GM12878 (cell line): ENCODE results near the gene ABCG4. TPM values are rescaled to one million over a fixed set of nuclear protein-coding genes. Genes with fewer than 3 reads are reported as not detected.

Experiments
- ATAC-seq: fragments of 200-7000 bp; cut with Tn5 transposase; 3 replicates; pipeline ENCODE4 v1.9.1; 2020; ENCODE audit warnings: mild to moderate bottlenecking, moderate library complexity
- BruUV-seq: library from RNA; stranded (reverse); fragments of 400-500 nt; replicated peaks from 2 replicates; lab custom pipeline; 2021; lab: Mats Ljungman, UMichigan
- CTCF ChIA-PET: fragments of 300-600 bp; sonication (Branson Sonifier 250); formaldehyde crosslinking; extraction: SDS; loops from one replicate; lab custom pipeline; 2021; ENCODE audit warnings: inconsistent platforms; lab: Yijun Ruan, JAX
- POLR2A ChIA-PET: fragments of 350-600 bp; formaldehyde crosslinking; extraction: SDS; loops from one replicate; lab custom pipeline; 2021; ENCODE audit warnings: inconsistent platforms; lab: Charles Lee
- RAD21 ChIA-PET: fragments of 300-600 bp; sonication (Branson Sonifier 250); formaldehyde crosslinking; loops from one replicate; lab custom pipeline; 2023; ENCODE audit warnings: antibody characterized with exemption; ENCODE audit not compliant: unreplicated experiment; lab: Charles Lee
- SMC1A ChIA-PET: fragments of 300-600 bp; sonication (Branson Sonifier 250); formaldehyde crosslinking; loops from one replicate; lab custom pipeline; 2023; ENCODE audit not compliant: unreplicated experiment, uncharacterized antibody; lab: Charles Lee
- DNase-seq: peaks from one replicate; pipeline ENCODE4 v3.0.0-alpha.2; 2011; ENCODE audit warnings: low read depth, low spot score
- FAIRE-seq: peaks from 3 replicates; lab custom pipeline; 2011; peaks lifted over from hg19 to GRCh38; lab: Jason Lieb, UNC
- H2AFZ ChIP-seq: 2 replicates; pipeline ENCODE4 v1.6.0; 2011; ENCODE audit warnings: low read depth, low read length, control low read depth; ENCODE audit not compliant: control insufficient read depth
- H3K27ac ChIP-seq: 2 replicates; pipeline ENCODE4 v1.5.1; 2011; ENCODE audit warnings: control low read depth; ENCODE audit not compliant: control insufficient read depth, insufficient read depth
- H3K27me3 ChIP-seq, 2 experiments: replicated peaks in 1 of 2; 2 replicates each; pipeline versions ENCODE4 v1.6.0 to v1.6.1; 2011; ENCODE audit warnings: low read length in 1 of 2; ENCODE audit not compliant: control insufficient read depth in 2 of 2, insufficient read depth in 2 of 2
- H3K36me3 ChIP-seq, 2 experiments: 2 replicates each; pipeline ENCODE4 v1.5.1; 2011; ENCODE audit warnings: low read length in 1 of 2; ENCODE audit not compliant: control insufficient read depth in 2 of 2, insufficient read depth in 2 of 2
- H3K4me1 ChIP-seq: 2 replicates; pipeline ENCODE4 v1.6.1; 2011; ENCODE audit warnings: mild to moderate bottlenecking, low read length, moderate library complexity, mixed read lengths; ENCODE audit not compliant: control insufficient read depth, insufficient read depth
- H3K4me2 ChIP-seq: 2 replicates; pipeline ENCODE4 v1.6.0; 2011; ENCODE audit warnings: control low read depth; ENCODE audit not compliant: control insufficient read depth, insufficient read depth
- H3K4me3 ChIP-seq: fragments of 200-600 bp; sonication (generic); 2 replicates; pipeline ENCODE4 v1.5.1; 2016
- H3K79me2 ChIP-seq: 2 replicates; pipeline ENCODE4 v1.6.0; 2011; ENCODE audit warnings: low read length; ENCODE audit not compliant: control insufficient read depth, insufficient read depth
- H3K9ac ChIP-seq: 2 replicates; pipeline ENCODE4 v1.8.0; 2011; ENCODE audit warnings: low read length, control low read depth, mixed read lengths; ENCODE audit not compliant: control insufficient read depth, insufficient read depth
- H3K9me3 ChIP-seq: replicated peaks from 3 replicates; pipeline ENCODE4 v1.5.1; 2011; ENCODE audit warnings: mild to moderate bottlenecking, low read length; ENCODE audit not compliant: control insufficient read depth, insufficient read depth
- H4K20me1 ChIP-seq: 2 replicates; pipeline ENCODE4 v1.6.0; 2011; ENCODE audit not compliant: control insufficient read depth, insufficient read depth
- ATF7 ChIP-seq: fragments of 450-650 bp; IDR thresholded peaks from 2 replicates; pipeline ENCODE4 v1.6.1; 2016; ENCODE audit warnings: low read depth, mild to moderate bottlenecking
- BHLHE40 ChIP-seq, 2 experiments: fragments of 450-650 bp in 1 of 2; IDR thresholded peaks; 2 replicates each; pipeline ENCODE4 v1.6.1; 2011 to 2017; ENCODE audit warnings: low read depth in 2 of 2, borderline replicate concordance in 1 of 2, improper control_type of control experiment in 1 of 2, low read length in 1 of 2, mild to moderate bottlenecking in 1 of 2
- CHD2 ChIP-seq: IDR thresholded peaks from 2 replicates; pipeline ENCODE4 v1.6.1; 2011; ENCODE audit warnings: low read depth, low read length, improper control_type of control experiment, borderline replicate concordance
- DPF2 ChIP-seq: fragments of 450-650 bp; IDR thresholded peaks from 2 replicates; pipeline ENCODE4 v1.6.1; 2017; ENCODE audit warnings: mild to moderate bottlenecking
- EGR1 ChIP-seq, 2 experiments: IDR thresholded peaks; 1 replicate in 1 of 2; 2 replicates in 1 of 2; pipeline ENCODE4 v1.6.1; 2011 to 2012; ENCODE audit warnings: low read depth in 2 of 2, low read length in 2 of 2, borderline replicate concordance in 1 of 2, mild to moderate bottlenecking in 1 of 2, moderate library complexity in 1 of 2
- GATAD2B ChIP-seq: fragments of 450-650 bp; conservative IDR thresholded peaks from 2 replicates; pipeline ENCODE4 v1.6.1; 2017; ENCODE audit warnings: low read depth, mild to moderate bottlenecking, moderate library complexity
- IKZF1 ChIP-seq: fragments of 450-650 bp; conservative IDR thresholded peaks from 2 replicates; pipeline ENCODE4 v1.6.1; 2017; ENCODE audit warnings: antibody characterized with exemption, mild to moderate bottlenecking
- IKZF2 ChIP-seq, 2 experiments: fragments of 450-650 bp; IDR thresholded peaks; 2 replicates each; pipeline ENCODE4 v1.6.1; 2017; ENCODE audit warnings: mild to moderate bottlenecking in 2 of 2, moderate library complexity in 2 of 2
- MXI1 ChIP-seq: fragments of 150-350 bp; IDR thresholded peaks from 2 replicates; pipeline ENCODE4 v1.6.1; 2011; ENCODE audit warnings: low read depth, mild to moderate bottlenecking, inconsistent platforms, low read length, improper control_type of control experiment
- PAX8 ChIP-seq: fragments of 450-650 bp; IDR thresholded peaks from 2 replicates; pipeline ENCODE4 v1.6.1; 2017; ENCODE audit warnings: mild to moderate bottlenecking, moderate library complexity
- RAD21 ChIP-seq: IDR thresholded peaks from 2 replicates; pipeline ENCODE4 v1.6.1; 2011; ENCODE audit warnings: mild to moderate bottlenecking, low read depth, low read length, moderate library complexity; ENCODE audit not compliant: insufficient read depth
- RB1 ChIP-seq: fragments of 450-650 bp; formaldehyde crosslinking; IDR thresholded peaks from 2 replicates; pipeline ENCODE4 v1.6.1; 2017; ENCODE audit warnings: mild to moderate bottlenecking, borderline replicate concordance
- SIN3A ChIP-seq: IDR thresholded peaks from 2 replicates; pipeline ENCODE4 v1.6.1; 2012; ENCODE audit warnings: low read depth, low read length, improper control_type of control experiment
- SMAD5 ChIP-seq: IDR thresholded peaks from 2 replicates; pipeline ENCODE4 v1.6.1; 2016; ENCODE audit warnings: antibody characterized with exemption, low read depth
- SRF ChIP-seq, 2 experiments: IDR thresholded peaks; 2 replicates each; pipeline ENCODE4 v1.6.1; 2011; ENCODE audit warnings: low read depth in 2 of 2, low read length in 2 of 2, mild to moderate bottlenecking in 1 of 2, moderate library complexity in 1 of 2
- ZNF217 ChIP-seq: fragments of 450-650 bp; IDR thresholded peaks from 2 replicates; pipeline ENCODE4 v1.6.1; 2017; ENCODE audit warnings: antibody characterized with exemption, mild to moderate bottlenecking
- ZZZ3 ChIP-seq: IDR thresholded peaks from 2 replicates; pipeline ENCODE4 v1.6.1; 2011; ENCODE audit warnings: low read depth; ENCODE audit not compliant: control insufficient read depth, insufficient read length
- WGBS: methylation state at CpG from one replicate; pipeline ENCODE4 v1.1.6; 2016; ENCODE audit warnings: low lambda C conversion rate; ENCODE audit not compliant: insufficient replicate concordance, insufficient coverage; ENCODE audit errors: missing lambda C conversion rate; 5-methylcytosine and 5-hydroxymethylcytosine counted together
- in situ Hi-C: fragments of 300-500 bp; cut with MboI; formaldehyde crosslinking; loops from 9 replicates; pipeline ENCODE4 v1.14.3; 2018; ENCODE audit warnings: mixed read lengths
- intact Hi-C: fragments of 100-400 bp; cut with micrococcal nuclease; formaldehyde crosslinking; loops from one replicate; pipeline ENCODE4 v1.14.2; 2022; ENCODE audit not compliant: unreplicated experiment
- polyA plus RNA-seq, 11 experiments: library from polyadenylated mRNA; depleted of rRNA in 4 of 11; unstranded in 6 of 11; stranded (reverse) in 5 of 11; fragments of >200 nt; fragmentation: Nextera tagmentation in 4 of 11; fragmentation: Illumina TruSeq in 1 of 11; extraction: Ambion mirVana in 4 of 11; extraction: Trizol in 1 of 11; gene quantifications; 1 replicate in 1 of 11; 2 replicates in 10 of 11; pipeline versions ENCODE4 v1.2.1 to v1.2.3, GENCODE V29; 2011 to 2016; ENCODE audit warnings: inconsistent platforms in 2 of 11, missing spikeins in 2 of 11, low read depth in 1 of 11
- total RNA-seq, 4 experiments: library from RNA; depleted of rRNA in 3 of 4; stranded (reverse); fragments of >200 nt in 3 of 4; fragmentation: Illumina TruSeq in 1 of 4; extraction: Trizol in 1 of 4; gene quantifications; 2 replicates each; pipeline versions ENCODE4 v1.2.1 to v1.2.3, GENCODE V29; 2013 to 2021
- TF ChIP-seq, protein P1 (sequence below): IDR thresholded peaks from 2 replicates; pipeline ENCODE4 v1.6.1; 2012; ENCODE audit warnings: low read depth, low read length, improper control_type of control experiment
- TF ChIP-seq, protein P2 (sequence below): fragments of 450-650 bp; conservative IDR thresholded peaks from 2 replicates; pipeline ENCODE4 v1.6.1; 2017; ENCODE audit warnings: mild to moderate bottlenecking, moderate library complexity

The ABCG4 gene
- total and polyA plus RNA-seq, 10 of the 15 experiments (the other 5 are each of a cell fraction or from before 2014, with no cell fraction given) = not detected

DNA sequence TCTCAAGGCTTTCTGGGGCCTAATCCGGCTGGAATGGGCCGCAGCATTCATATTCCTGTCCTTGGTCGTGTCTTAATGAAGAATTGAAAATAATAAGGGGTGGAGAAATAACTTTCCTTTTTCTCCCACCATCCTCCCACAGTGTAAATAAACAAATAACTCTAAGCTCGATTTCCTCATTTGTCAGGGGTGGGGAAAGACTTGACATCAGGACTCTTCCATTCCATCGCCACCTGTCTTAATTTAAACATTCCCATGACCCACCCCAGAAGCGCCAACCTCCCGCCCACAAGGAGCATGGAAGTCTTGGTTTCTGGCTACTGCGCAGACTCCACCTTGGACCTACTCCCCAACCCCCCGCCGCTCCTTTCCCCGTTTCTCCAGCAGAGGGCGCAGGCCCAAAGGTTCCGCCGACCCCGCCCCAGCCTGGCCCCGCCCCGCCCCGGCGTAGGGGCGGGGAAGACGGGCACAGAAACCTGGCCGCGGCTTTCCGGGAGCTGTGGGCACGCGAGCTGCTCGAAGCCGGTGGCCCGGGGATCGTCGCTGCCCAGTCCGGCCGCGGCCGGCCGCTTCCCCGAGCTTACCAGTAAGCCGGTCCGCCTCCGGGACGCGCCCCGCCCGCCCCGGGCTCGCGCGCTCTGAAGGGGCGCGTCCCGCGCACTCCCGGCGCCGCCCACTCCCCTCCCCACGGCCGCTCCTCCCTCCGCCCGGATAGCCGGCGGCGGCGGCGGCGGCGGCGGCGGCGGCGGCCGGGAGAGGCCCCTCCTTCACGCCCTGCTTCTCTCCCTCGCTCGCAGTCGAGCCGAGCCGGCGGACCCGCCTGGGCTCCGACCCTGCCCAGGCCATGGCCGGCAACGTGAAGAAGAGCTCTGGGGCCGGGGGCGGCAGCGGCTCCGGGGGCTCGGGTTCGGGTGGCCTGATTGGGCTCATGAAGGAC, 57.0 kb downstream of the ABCG4 start, which contains the start of gene CBL:
Gene CBL (plus strand): TSS at position 766 of the 937 bp plus-strand sequence. CDS start 79 bp downstream, at position 845.
- H3K9ac ChIP-seq = peak within 1 kb of the TSS; percentile 83
- DNase-seq = peak; percentile 47
- H3K36me3 ChIP-seq = no peaks in the 10 kb centered on the region
- H3K27me3 ChIP-seq = no peaks in the 10 kb centered on the region
- no peaks in the 10 kb centered on the region; the same call in 1 of the 2 replicates for H4K20me1 ChIP-seq
- intact Hi-C loops (loop anchor here (1.0 to 5.0 kb wide), 2 partner anchors 78 to 116 kb away; no protein-coding TSS in a partner anchor), in situ Hi-C loops (no loop called here)
- H3K4me2 ChIP-seq = peak within 1 kb of the TSS; percentile 86
- ChIA-PET SMC1A (interaction anchor here (0.6 to 4.0 kb wide), 9 partner anchors 9 to 139 kb away, joined by 3 to 42 read pairs (median 4); partner anchors contain the start of gene VPS11), POLR2A (interaction anchor here (0.5 to 2.4 kb wide), 18 partner anchors 10 to 413 kb away, joined by 3 to 20 read pairs (median 4); partner anchors contain the start of genes HINFP, HMBS and VPS11), RAD21 (interaction anchor here (0.9 to 3.6 kb wide), 14 partner anchors 10 to 138 kb away, joined by 3 to 44 read pairs (median 4); partner anchors contain the start of genes C2CD2L, HMBS and VPS11), CTCF (interaction anchor here (0.5 to 4.5 kb wide), 28 partner anchors 10 to 189 kb away, joined by 3 to 63 read pairs (median 4); partner anchors contain the start of genes DPAGT1, HMBS, NLRX1 and RNF26)
- under 1% methylated on average over 53 of the region's 88 CpGs for WGBS
- peaks cover 46% of the 10 kb centered on the region for H3K79me2 ChIP-seq
- peak within 1 kb of the TSS; percentile 93 for H3K4me3 ChIP-seq
- peaks cover 9% of the 10 kb centered on the region for H3K4me1 ChIP-seq
- BruUV-seq = no TSS peak
- peak; percentile 27 for FAIRE-seq
- ATAC-seq = peak; percentile 91
- peak within 1 kb of the TSS; percentile 85 for H2AFZ ChIP-seq
- peak within 1 kb of the TSS; percentile 88 for H3K27ac ChIP-seq
- no peaks in the 10 kb centered on the region; the same call in 2 of the 3 replicates for H3K9me3 ChIP-seq
- TF ChIP-seq, protein P1, sequence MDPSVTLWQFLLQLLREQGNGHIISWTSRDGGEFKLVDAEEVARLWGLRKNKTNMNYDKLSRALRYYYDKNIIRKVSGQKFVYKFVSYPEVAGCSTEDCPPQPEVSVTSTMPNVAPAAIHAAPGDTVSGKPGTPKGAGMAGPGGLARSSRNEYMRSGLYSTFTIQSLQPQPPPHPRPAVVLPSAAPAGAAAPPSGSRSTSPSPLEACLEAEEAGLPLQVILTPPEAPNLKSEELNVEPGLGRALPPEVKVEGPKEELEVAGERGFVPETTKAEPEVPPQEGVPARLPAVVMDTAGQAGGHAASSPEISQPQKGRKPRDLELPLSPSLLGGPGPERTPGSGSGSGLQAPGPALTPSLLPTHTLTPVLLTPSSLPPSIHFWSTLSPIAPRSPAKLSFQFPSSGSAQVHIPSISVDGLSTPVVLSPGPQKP = no peak; the same call in 1 of the 2 replicates
- TF ChIP-seq GATAD2B (peak; percentile 82), SMAD5 (0 out of 2 replicates have a peak, but pooled peaks have one; percentile 18), SRF (IDR thresholded peaks at IDR 0.05; ENCODE audit: low read depth in 2 of 2, low read length in 2 of 2) (0 out of 4 replicates have a peak, but pooled peaks of 1 of the 2 experiments have one; percentile 31), MXI1 (0 out of 2 replicates have a peak, but pooled peaks have one; percentile 22), IKZF1 (peak; percentile 75), RAD21 (peak; percentile 62), ZNF217 (peak; percentile 41; the same call in 1 of the 2 replicates), PAX8 (no peak), RB1 (peak; percentile 55; the same call in 1 of the 2 replicates), BHLHE40 (IDR thresholded peaks at IDR 0.05; ENCODE audit: borderline replicate concordance in 1 of 2, low read depth in 2 of 2, low read length in 1 of 2) (peak; percentile 62 to 91; a peak in 2 of 4 replicates), ZZZ3 (no peak), CHD2 (peak; percentile 77), SIN3A (no peak; the same call in 1 of the 2 replicates), EGR1 (IDR thresholded peaks at IDR 0.05; ENCODE audit: borderline replicate concordance in 1 of 2, low read depth in 2 of 2, low read length in 2 of 2) (0 out of 3 replicates have a peak, but pooled peaks of 1 of the 2 experiments have one; percentile 53), ATF7 (no peak), DPF2 (peak; percentile 81; the same call in 1 of the 2 replicates), IKZF2 (IDR thresholded peaks at IDR 0.05) (peak; percentile 9 to 41; a peak in 3 of 4 replicates)
- TF ChIP-seq, protein P2, sequence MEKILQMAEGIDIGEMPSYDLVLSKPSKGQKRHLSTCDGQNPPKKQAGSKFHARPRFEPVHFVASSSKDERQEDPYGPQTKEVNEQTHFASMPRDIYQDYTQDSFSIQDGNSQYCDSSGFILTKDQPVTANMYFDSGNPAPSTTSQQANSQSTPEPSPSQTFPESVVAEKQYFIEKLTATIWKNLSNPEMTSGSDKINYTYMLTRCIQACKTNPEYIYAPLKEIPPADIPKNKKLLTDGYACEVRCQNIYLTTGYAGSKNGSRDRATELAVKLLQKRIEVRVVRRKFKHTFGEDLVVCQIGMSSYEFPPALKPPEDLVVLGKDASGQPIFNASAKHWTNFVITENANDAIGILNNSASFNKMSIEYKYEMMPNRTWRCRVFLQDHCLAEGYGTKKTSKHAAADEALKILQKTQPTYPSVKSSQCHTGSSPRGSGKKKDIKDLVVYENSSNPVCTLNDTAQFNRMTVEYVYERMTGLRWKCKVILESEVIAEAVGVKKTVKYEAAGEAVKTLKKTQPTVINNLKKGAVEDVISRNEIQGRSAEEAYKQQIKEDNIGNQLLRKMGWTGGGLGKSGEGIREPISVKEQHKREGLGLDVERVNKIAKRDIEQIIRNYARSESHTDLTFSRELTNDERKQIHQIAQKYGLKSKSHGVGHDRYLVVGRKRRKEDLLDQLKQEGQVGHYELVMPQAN = peak; percentile 80; the same call in 1 of the 2 replicates
